DMS79 treated with DMSO at 0.1 percent for 48 hours (cell line): ENCODE results near the gene CTXN3.

Experiments used
- DNase-seq: peaks from one replicate; lab custom pipeline; 2025; lab: John Stamatoyannopoulos, UW

Gene CTXN3

GRCh38 chr5:127700237-127700766 lies 51.4 kb downstream of the CTXN3 start:
- DNase-seq, result no peak

DNA sequence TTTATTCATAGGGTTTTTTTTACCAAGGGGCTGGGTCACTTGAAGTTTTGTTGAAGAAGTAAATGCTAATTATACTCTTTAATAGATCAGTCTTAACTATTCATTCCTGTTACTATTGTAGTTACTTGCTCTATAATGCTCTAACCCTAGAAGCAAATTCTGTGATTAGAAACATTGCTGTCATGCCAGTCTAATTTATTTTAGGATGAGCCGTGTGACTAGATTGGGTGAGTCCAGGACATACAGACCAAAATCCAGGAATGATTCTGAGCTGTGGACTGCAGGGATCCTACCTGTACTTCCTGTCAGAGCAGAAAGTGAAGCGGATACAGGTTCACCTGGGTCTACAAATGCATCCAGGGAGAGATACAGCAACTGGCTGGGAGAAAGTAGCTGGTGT lies 53.6 kb downstream of the CTXN3 start:
- DNase-seq, result no peak

DNA sequence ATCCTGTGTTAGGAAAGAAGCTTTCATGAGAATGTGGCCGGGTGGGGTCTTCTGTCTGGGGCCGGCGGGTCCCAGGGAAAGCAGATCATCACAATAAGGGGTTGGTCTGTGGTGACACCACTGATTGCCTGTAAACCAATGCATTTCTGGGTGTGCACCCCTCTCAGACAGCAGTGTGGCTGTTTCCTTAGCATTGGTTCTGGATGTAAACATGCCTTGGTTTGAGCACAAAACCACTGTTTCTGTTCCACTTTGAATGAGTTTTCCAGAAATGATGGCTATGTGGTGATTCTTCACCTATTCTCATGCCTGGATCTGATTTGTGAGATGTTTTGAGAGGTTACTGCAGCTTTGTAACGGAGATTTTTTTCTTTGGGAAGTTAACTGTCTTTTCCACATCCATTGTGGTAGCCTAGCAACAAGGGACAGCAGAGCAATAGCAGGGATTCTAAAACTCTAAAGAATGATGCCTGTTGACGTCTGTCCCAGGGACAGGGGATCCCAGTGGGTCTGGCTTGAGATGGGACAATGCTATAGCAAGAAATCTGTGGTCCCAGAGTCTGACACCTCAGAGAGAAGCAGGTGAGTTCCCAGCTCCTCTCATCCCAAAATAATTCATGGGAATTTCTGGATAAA lies 54.2 kb downstream of the CTXN3 start, which contains the start of gene CCDC192:
TSS of gene CCDC192 (plus strand) at position 466 of the 636 bp plus-strand sequence. CDS start at position 521, 55 bp downstream.
- DNase-seq, result no peak

- DNase-seq, result no peak
Measured at GRCh38 chr5:127705120-127705892, 56.4 kb downstream of the CTXN3 start.

- DNase-seq, result no peak
Measured at GRCh38 chr5:127706691-127707090, 57.8 kb downstream of the CTXN3 start.

DNA sequence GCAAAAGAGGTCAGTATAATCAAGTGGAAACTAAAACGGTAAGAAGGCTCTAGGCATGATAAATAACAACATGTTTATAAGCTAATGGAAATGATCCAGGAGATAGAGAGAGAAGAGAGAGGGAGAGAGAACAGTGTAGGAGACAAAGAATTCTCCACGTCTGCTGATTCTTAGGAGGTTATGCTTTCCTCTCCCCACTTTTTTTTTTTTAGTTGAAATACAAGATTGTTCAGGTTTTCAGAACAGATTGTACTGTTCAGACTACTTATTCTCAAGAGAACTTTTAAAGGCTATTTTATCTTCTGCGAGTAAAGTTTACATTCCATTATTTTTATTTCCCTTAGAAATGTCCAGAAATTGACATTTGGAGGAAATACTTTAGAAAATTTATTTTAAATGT lies 58.3 kb downstream of the CTXN3 start:
- DNase-seq, result no peak
